PC-9 (cell line): ENCODE data around the gene IL23R. TPM values are rescaled to one million over a fixed set of nuclear protein-coding genes. Genes with fewer than 3 reads are reported as not detected.

Source experiments
- BruUV-seq: library from RNA; stranded (reverse); fragments of 400-500 nt; replicated peaks from 2 replicates; lab custom pipeline; 2021; lab: Mats Ljungman, UMichigan
- CTCF ChIA-PET: fragments of 300-600 bp; sonication (Branson Sonifier 250); formaldehyde crosslinking; loops from one replicate; lab custom pipeline; 2022; ENCODE audit warnings: antibody characterized with exemption; lab: Charles Lee
- POLR2A ChIA-PET: fragments of 300-600 bp; sonication (Branson Sonifier 250); formaldehyde crosslinking; loops from one replicate; lab custom pipeline; 2022; ENCODE audit warnings: antibody characterized with exemption; ENCODE audit not compliant: unreplicated experiment; lab: Charles Lee
- DNase-seq, 2 experiments: peaks; one replicate each; pipeline versions ENCODE4 v3.0.0 to v3.0.0-alpha.2; 2015 to 2022; ENCODE audit warnings: mixed read lengths in 1 of 2
- H2AFZ ChIP-seq: fragments of 200-600 bp; sonication (generic); 2 replicates; pipeline ENCODE4 v1.8.1; 2017; ENCODE audit warnings: antibody characterized with exemption
- H3F3A ChIP-seq: fragments of 200-600 bp; sonication (generic); 2 replicates; pipeline ENCODE4 v1.8.1; 2017; ENCODE audit warnings: antibody characterized with exemption, mild to moderate bottlenecking, low read depth; ENCODE audit not compliant: insufficient read depth
- H3K27ac ChIP-seq: fragments of 200-600 bp; sonication (generic); 2 replicates; pipeline ENCODE4 v1.6.1; 2016; ENCODE audit warnings: mixed run types
- H3K27me3 ChIP-seq: fragments of 200-600 bp; sonication (generic); 2 replicates; pipeline ENCODE4 v1.6.1; 2016; ENCODE audit warnings: low read depth, mixed run types; ENCODE audit not compliant: insufficient read depth
- H3K36me3 ChIP-seq: fragments of 200-600 bp; sonication (generic); 2 replicates; pipeline ENCODE4 v1.6.1; 2016; ENCODE audit warnings: low read depth, mixed run types
- H3K4me1 ChIP-seq: fragments of 200-600 bp; sonication (generic); replicated peaks from 2 replicates; pipeline ENCODE4 v1.6.1; 2016; ENCODE audit warnings: mixed run types; ENCODE audit not compliant: insufficient read depth
- H3K4me2 ChIP-seq: fragments of 200-600 bp; sonication (generic); 2 replicates; pipeline ENCODE4 v1.6.1; 2017; ENCODE audit warnings: mixed run types
- H3K4me3 ChIP-seq: fragments of 200-600 bp; sonication (generic); 2 replicates; pipeline ENCODE4 v1.6.1; 2016; ENCODE audit warnings: mixed run types
- H3K79me2 ChIP-seq: fragments of 200-600 bp; sonication (generic); 2 replicates; pipeline ENCODE4 v1.6.1; 2017; ENCODE audit warnings: low read depth, mixed run types
- H3K9me2 ChIP-seq: fragments of 200-600 bp; sonication (generic); 2 replicates; pipeline ENCODE4 v1.8.1; 2017; ENCODE audit warnings: mild to moderate bottlenecking; ENCODE audit not compliant: insufficient read depth
- H3K9me3 ChIP-seq: fragments of 200-600 bp; sonication (generic); 2 replicates; pipeline ENCODE4 v1.8.1; 2016; ENCODE audit warnings: low read depth; ENCODE audit not compliant: insufficient read depth
- H4K20me1 ChIP-seq: fragments of 200-600 bp; sonication (generic); 2 replicates; pipeline ENCODE4 v1.8.1; 2017; ENCODE audit not compliant: insufficient read depth
- CTCF ChIP-seq: fragments of 200-600 bp; sonication (generic); conservative IDR thresholded peaks from 2 replicates; pipeline ENCODE4 v1.6.1; 2017; ENCODE audit warnings: mixed run types, antibody characterized with exemption, mild to moderate bottlenecking, moderate library complexity
- EZH2 ChIP-seq: fragments of 200-600 bp; sonication (generic); IDR thresholded peaks from 2 replicates; pipeline ENCODE4 v1.8.0; 2017; ENCODE audit warnings: antibody characterized with exemption, low read depth
- intact Hi-C: fragments of 100-400 bp; cut with micrococcal nuclease; formaldehyde crosslinking; loops from one replicate; pipeline ENCODE4 v1.10.0; 2022; ENCODE audit not compliant: unreplicated experiment
- total RNA-seq: library from RNA; stranded (reverse); gene quantifications from 2 replicates; pipeline ENCODE4 v1.2.3, GENCODE V29; 2021

Gene IL23R
- total RNA-seq, 1 experiment from 2014 or later: not detected

DNA sequence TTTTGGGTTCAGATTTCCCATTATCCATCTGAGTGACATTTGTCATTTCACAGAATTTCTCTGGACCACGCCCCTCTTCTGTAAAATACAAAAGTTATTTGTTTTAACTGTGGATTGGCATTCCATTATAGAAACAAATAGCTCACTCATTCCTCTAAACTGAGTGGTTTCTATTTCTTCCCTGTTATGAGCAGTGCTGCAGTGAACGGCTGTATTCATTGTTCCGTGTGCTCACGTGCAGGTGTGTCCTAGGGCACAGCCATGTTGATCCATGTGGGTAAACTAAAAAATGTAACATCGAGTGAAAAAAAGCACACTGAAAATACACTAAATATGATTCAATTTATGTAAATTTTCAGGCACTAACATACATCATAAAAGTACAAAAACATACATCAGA lies 114.4 kb downstream of the IL23R start:
- no peaks in the 10 kb centered on the region for H3K4me1 ChIP-seq
- H3K79me2 ChIP-seq: no peaks in the 10 kb centered on the region
- ChIA-PET POLR2A (no interaction called here), CTCF (interaction anchor here (0.6 kb wide), 1 partner anchor 226 kb away, joined by 3 read pairs; no protein-coding TSS in a partner anchor)
- no peaks in the 10 kb centered on the region for H3K27me3 ChIP-seq
- H3K27ac ChIP-seq: no peak overlapping the region
- no peak overlapping the region for H3K4me2 ChIP-seq
- no peak overlapping the region for H2AFZ ChIP-seq
- TF ChIP-seq EZH2 (no peak), CTCF (no peak)
- intact Hi-C loops: no loop called here
- H3F3A ChIP-seq: no peaks in the 10 kb centered on the region
- no peak overlapping the region for H3K4me3 ChIP-seq
- no peaks in the 10 kb centered on the region for H3K9me2 ChIP-seq
- no peaks in the 10 kb centered on the region for H3K36me3 ChIP-seq
- no TSS peak for BruUV-seq
- no peak for DNase-seq
- H4K20me1 ChIP-seq: no peaks in the 10 kb centered on the region
- H3K9me3 ChIP-seq: no peaks in the 10 kb centered on the region

GRCh38 chr1:67281244-67281643 lies 115.0 kb downstream of the IL23R start:
- ChIA-PET POLR2A (no interaction called here), CTCF (no interaction called here)
- Histone ChIP-seq H3K9me3 (no peaks in the 10 kb centered on the region), H3K4me1 (no peaks in the 10 kb centered on the region), H3K4me2 (no peak overlapping the region), H3K79me2 (no peaks in the 10 kb centered on the region), H3K36me3 (no peaks in the 10 kb centered on the region), H4K20me1 (no peaks in the 10 kb centered on the region), H2AFZ (no peak overlapping the region), H3K27ac (no peak overlapping the region), H3K9me2 (no peaks in the 10 kb centered on the region), H3K27me3 (no peaks in the 10 kb centered on the region), H3F3A (no peaks in the 10 kb centered on the region), H3K4me3 (no peak overlapping the region)
- no TSS peak for BruUV-seq
- intact Hi-C loops: no loop called here
- no peak for TF ChIP-seq EZH2
- TF ChIP-seq CTCF: no peak
- no peak for DNase-seq

DNA sequence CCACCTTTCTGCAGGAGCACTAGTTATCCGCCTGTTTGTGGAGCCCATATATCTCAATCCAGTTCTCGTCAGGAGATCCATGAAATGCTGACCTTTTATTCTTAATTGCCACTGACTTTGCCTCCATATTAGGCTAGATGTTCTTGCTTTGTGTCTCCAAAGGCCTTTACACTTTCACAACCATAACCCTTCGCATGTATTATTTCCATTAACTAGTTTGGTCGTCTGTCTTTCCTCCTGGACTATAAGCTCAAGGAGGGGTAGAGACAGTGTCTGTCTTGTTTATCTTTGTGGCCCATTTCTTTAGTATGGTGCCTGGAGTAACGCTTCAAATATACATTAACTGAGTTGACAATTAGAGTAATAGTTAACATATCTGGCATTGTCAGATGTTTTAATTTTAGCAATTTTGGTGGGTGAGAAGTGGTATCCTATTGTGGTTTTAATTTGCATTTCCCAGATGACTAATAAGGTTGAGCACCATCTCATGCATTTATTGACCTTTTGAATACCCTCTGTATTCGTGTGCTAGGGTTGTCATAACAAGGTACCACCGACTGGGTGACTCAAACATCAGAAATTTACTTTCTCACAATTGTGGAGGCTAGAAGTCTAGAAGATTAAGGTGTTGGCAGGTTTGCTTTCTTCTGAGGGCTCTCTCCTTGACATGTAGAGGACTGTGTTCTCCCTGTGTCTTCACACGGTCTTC lies 119.7 kb downstream of the IL23R start:
- CTCF ChIA-PET: no interaction called here
- no peaks in the 10 kb centered on the region for H3K9me2 ChIP-seq
- H3K27me3 ChIP-seq: no peaks in the 10 kb centered on the region
- intact Hi-C loops: no loop called here
- POLR2A ChIA-PET: interaction anchor here (0.7 kb wide), 1 partner anchor 17 kb away, joined by 3 read pairs; no protein-coding TSS in a partner anchor
- H3K4me1 ChIP-seq: no peaks in the 10 kb centered on the region
- no peaks in the 10 kb centered on the region; the same call in 1 of the 2 replicates for H4K20me1 ChIP-seq
- TF ChIP-seq EZH2 (no peak), CTCF (no peak)
- no peak overlapping the region for H3K4me3 ChIP-seq
- no peaks in the 10 kb centered on the region for H3K36me3 ChIP-seq
- H3K79me2 ChIP-seq: no peaks in the 10 kb centered on the region
- no peak overlapping the region for H3K27ac ChIP-seq
- DNase-seq: peak in 1 of 2 experiments; percentile 57
- BruUV-seq: no TSS peak
- no peak overlapping the region for H3K4me2 ChIP-seq
- no peak overlapping the region for H2AFZ ChIP-seq
- H3K9me3 ChIP-seq: no peaks in the 10 kb centered on the region
- no peaks in the 10 kb centered on the region for H3F3A ChIP-seq
